Activated CD4-positive, alpha-beta T cell treated with anti-CD3 and anti-CD28 coated beads for 24 hours (primary cell): ENCODE results near the gene DYRK2.

ENCODE experiments used
- DNase-seq, 2 donors: peaks; one replicate each; pipeline ENCODE4 v3.0.0-alpha.2; 2020; ENCODE audit warnings: low read depth in 2 of 2

The DYRK2 gene

DNA sequence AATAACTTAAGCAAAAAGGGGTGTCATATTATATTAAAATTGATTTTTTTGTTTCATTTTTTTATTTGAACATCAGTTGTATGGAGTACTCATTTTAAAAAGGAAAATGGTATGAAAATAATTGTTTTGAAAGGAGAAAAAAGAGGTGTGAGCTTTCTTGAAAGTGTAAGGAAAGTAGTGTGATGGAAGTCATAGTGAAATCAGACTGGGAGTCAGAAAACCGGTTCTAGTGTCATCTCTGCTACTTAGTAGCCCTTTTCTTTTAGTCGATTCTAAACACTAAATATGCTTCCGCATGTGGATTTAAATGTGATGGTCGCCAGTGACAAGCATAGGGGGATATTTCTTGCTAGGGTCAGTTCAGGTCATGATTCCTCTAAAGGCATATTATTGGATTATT is 1.8 kb upstream of the DYRK2 start:
- DNase-seq, result no peak

DNA sequence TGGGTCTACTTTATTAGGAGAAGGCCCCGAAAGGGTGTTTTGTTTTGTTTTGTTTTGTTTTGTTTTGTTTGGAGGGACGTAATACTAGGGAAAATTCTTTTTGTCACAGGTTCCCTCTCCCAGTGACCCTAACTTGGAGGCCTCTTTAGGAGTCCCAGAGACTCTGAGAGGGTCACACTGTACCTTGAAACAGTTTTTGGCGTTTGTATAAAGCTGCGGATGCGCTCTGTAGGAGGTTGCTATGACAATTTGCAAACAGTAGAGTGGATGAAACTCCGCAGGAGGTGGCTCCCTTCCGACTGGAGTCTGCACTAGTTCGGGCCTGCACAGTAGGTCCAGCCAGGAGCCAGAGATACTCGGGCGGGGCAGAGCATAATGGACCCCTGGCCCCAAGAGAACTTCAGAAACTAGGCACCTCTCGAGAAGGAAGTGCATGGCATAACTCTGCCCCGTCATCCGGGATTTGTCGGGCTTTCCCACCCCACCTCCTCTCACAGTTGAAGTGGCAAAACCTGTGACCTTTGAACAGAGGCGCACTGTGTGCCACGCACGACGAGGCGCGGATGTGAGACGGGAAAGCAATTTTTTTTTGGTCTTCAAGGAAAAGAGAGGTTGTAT is 1.3 kb upstream of the DYRK2 start:
- DNase-seq, result no peak

DNA sequence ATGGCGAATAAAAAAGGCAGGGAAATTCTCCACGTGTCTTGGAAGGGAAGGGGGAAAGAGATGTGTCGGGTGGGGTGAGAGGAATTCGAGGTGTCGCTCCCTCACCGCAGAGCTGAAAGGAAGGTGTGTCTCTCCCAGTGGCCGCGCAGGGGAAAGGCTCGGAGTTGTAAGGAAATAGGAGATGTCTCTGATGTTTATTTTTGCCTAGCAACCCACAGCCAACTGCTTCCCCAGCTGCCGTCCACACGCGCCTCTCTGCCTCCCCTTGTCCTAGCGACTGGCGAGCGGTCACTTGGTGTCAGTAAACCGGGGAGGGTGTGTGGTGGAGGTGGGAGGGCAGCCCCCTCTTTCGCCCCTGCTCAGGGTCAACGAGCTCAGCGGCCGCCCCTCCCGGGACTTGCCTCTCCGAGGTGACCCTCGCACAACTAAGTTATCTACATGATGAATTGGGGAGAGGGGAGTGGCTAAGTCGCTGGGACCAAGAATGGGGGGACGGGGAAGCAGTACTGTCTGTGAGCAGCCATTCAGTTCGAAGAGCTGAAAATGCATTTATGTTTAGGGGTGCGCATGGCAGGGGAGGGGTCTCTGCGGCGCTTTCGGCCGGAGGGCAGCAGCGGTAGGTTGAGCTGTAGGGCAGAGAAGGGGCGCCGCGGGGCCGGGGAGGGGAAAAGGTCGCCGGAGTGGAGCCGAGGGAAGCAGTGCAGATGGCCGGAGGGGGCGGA is 585 bp upstream of the DYRK2 start:
- DNase-seq, result no peak

DNA sequence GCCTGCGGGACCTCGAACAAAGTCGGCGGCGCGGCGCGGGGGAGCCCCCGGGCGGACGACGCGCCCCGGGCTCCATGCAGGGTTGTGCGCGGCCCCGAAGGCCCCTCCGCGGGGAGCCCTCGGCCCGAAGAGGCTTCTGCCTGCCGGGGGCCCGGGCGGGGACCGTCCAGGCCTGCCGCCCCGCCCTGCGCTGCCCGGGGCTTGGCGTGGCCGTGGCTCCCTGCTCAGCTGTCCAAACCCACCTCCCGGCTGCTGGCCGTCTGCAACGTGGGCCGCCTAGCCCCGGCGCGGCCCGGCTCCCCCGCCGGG is 670 bp downstream of the DYRK2 start:
- no peak for DNase-seq

DNA sequence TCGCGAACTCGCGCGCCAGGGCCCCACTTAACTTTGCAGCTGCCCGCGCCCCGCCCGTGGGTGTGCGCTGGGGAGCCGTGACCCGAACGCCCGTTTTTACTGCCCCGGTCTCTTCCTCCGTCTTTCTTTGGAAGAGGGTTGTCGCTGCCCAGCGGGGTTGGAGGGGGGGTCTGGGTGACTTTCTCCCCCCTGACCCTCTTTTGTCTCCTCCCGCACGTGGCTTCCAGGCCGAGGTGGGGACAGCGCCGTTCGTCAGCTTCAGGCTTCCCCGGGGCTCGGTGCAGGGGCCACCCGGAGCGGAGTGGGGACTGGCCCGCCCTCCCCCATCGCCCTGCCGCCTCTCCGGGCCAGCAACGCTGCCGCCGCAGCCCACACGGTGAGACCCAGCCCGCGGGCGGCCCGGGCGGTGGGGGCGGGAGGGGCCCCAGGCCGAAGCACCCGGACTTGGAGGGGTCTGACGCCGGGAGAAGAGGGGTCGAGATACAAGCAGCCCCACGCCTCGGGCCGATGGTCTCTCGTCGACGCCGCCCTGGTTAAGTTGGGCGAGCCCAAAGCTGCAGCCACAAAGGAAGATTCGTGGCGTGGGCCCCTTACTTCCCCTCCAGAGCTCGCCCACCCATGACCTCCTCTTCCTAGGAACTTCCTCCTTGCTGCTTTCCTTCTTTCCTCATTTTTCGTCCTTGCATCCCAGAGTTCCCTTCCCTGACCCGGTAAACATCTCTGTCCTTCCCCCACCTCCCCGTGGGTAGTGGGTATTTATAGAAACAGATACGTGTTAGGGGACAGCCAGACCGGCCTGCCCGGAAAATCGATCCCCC is 1.2 kb downstream of the DYRK2 start:
- DNase-seq, result peak in 1 of 2 donors; percentile 7

DNA sequence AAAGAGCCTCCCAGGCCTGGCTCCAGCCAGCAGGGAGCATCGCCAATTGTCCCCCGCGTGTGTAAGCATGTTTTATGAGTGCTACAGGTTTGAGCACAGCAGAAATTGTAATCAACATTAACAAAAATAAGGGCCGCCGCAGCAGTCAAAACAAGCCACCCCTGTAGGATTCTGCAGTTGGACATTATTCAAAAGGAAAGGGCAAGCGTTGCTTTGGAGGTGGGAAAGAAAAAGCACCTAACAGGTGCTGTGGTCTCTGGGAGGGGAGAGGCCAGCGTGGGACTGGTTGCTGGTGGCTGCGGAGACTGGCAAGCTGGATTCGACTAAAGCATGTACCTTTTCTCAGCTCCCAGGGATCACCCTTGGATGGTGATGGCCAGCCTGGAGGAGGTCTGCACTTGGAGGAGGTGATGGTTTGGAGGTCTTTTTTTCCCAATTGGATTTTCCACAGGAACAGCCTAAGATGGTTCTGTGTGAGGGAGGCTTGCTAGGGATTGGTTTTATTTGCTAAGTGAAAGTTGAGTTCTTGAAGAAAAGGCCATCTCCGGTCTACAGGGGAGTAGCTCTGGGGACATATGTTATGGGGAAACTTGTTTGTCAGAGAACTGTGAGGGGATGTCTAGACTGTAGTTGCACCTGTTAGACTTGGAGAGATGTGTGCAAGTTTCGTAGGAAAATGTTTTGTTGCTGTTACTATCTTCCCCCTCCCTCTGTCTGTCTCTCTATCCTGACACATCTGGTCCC is 2.0 kb downstream of the DYRK2 start:
- no peak for DNase-seq

DNA sequence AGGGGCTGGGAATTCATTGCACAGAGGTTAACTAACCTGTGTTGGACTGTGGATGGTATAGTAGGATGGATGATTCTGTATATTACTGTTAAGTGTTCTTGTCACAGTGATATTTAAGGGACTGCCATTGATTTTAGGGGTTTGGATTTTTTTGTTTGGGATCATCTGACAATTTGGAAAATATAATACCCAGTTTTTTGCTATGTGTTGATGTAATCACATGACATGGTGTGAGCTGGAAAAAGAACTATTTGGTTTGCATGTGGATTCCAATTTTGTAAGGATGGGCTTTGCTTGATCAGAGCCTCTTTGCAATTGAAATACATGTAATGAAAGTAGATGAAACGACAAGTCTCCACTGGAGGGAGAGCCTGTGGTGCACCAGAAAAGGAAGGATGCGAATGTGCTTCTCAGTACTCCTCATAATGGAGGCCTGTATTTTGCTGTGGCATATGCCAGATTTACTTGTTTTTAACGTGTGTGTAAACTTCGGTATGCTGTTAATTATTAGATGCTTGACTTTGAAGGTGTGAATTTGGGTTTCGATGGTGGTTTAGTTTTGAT is 2.7 kb downstream of the DYRK2 start:
- no peak for DNase-seq

- no peak for DNase-seq
Measured at GRCh38 chr12:67655829-67656228, 7.3 kb downstream of the DYRK2 start.

DNA sequence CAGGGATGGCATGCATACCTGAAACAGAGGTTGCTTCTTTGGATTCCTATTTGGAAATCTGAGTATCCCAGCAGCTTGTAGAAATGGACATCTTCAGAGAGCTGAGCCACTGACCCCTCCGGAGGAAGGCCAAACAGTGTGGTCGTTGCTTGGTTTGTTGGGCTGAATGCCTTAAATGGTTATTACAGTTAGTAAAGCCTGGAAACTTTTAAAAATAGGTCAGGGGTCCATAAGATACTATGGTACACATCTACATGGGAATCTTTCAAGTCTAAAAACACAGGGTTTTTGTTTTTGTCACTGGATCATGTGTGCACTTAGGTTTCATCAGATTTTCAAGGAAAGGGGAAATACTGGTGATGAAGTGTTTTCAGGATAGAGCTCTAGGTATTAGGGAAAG is 7.7 kb downstream of the DYRK2 start:
- DNase-seq, result no peak

GRCh38 chr12:67658486-67658885 is 9.9 kb downstream of the DYRK2 start:
- DNase-seq, result no peak

DNA sequence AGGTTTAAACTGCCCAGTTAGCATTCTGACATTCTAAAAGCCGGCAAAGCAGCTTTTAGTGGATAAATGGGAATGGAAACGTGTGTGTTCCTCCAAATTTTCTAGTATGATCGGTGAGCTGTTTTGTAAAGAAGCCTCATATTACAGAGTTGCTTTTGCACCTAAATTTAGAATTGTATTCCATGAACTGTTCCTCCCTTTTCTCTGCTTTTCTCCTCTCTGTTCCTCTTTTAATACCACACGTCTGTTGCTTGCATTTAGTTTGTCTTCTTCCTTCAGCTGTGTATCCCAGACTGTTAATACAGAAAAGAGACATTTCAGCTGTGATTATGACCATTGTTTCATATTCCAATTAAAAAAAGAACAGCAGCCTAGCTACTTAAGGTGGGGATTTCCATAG is 10.7 kb downstream of the DYRK2 start:
- DNase-seq, result no peak

- DNase-seq, result no peak
Measured at GRCh38 chr12:67661311-67662021, 12.9 kb downstream of the DYRK2 start.

DNA sequence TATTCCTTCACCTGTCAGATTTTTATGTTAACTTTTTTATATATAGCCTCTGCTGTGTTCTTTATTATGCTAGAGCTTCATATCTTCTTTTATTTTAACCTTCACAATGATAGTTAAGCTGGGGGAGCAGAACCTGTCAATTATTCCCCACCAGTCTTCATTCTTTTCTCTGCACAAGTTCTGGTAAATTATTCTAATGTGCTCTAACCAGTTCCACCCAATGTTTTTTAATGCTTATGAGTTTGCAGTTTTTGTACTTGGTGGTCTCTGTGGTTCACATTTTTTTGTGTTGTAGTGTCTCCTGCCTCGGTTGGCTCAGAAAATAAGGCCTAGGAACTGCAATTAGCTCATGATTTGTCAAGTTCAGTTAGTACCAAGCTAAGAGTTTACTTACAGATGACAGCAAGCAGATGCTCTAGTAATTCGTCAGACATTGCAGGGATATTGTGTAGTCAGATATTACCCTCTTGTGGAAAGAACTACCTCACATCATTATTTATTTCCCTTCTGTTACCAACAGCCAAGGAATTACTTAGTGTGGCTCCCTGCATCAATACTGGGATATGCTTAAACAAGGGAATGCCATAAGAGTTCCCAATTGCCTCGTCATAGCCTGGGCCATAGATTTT is 14.5 kb downstream of the DYRK2 start:
- DNase-seq, result no peak

DNA sequence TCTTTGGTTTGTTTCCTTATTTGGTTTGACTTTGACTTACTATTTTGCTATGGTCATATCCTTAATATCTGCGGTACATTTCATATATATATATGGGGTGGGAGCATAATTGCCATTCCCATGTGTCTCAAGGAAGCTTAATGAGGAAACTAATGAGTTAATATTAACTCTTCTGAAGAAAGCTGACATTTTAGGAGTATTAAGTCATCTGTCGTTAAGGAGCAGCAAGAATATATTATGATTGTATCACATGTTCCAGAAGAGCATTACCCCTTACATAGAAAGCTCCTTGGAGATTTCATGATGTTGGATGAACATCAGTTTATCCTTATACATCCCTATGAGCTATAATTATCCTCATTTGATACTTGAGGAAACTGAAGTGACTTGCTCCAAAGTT is 15.6 kb downstream of the DYRK2 start:
- no peak for DNase-seq

- no peak for DNase-seq
Measured at GRCh38 chr12:67665679-67666078, 17.1 kb downstream of the DYRK2 start.

DNA sequence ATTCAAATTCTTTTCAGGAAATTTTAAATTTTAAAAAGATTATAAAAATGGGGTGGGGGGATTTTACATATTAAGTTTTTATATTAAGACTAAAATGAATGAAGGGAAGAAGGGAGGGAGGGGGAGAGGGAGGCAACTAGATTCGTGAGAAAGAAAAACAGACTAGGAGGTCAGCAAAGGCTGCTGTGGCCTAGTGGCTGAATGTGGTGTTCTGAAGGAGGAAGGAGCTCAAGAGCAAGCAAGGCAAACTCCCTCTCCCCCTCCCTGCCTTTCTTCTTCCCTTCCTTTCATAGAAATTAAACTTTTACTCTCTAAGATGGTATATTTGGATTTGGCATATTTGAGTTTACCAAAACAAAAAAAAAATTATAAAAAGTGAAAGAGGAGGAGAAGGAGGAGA is 18.1 kb downstream of the DYRK2 start:
- DNase-seq, result no peak

- DNase-seq, result no peak
Measured at GRCh38 chr12:67667276-67668073, 18.9 kb downstream of the DYRK2 start.

DNA sequence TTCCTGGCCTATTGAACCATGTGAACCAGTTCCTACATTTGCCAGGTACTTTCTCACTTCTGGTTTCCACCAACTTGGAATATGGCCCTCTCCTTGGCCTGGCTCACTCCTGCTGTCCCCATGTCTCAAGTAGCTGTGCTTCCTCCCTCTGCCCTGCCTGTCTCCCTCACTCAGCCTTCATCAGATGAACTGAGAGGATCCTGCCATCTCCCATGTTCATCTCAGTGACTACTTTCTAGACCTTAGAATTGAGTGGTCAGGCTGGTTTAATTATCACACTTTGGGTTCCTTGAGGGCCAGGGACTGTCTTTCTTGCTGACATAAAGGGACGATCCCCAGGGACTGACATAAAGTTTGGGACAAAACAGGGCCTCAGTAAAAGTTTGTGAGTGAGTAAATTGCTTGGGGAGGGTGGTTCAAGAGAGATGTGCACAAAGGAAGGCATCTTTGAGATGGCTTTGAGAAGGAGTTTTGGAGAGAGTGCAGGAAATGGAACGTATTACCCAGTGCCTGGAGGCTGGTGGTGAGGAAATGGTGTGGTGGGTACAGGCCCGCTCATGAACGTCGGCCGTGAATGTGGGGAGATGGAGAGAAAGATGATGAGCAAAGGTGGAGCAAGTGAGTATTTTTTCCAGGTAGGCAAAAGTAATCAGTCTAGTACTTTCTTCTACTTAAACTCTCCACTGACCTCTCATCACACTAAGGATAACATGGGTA is 20.8 kb downstream of the DYRK2 start:
- DNase-seq, result no peak

DNA sequence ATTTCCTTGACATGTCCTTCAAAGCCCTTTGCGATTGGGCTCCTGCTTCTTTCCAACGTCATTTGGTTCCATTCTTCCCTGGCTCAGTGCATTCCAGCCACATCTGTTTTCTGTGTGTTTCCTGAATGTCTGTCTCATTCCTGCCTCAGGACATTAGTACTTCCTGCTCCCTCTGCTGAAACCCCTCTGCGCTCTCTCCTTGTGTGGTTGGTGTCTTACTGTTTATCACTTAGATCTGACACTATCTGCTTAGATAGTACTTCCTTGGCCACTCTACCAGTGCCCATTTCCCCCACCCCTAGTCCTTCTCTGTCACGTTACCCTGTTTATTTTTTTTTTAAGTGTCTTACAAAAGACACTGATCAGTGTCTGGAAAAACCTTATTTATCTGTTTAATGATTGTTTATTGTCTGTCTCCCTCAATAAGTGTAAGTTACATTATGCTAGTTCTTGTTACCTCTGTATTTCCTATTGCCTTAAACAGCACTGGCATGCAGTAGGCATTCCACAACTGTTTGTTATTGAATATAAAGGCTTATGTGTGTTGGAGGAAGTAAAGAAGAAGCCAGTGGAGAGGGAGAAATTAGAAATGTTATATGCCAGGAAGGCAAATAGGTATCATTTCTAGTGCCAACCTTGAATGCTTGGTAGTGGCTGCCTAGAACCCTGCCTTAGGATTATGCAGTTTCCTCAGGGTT is 21.5 kb downstream of the DYRK2 start:
- DNase-seq, result no peak
